Germinal center (tissue), 1 donor: Measurements from ENCODE around the gene HERC4.
"Not testable (repeated sequence)": the region's sequence is repeated elsewhere in the genome, so short reads cannot be mapped to it uniquely, and the experiment has no call there.

Experiments used
- DNase-seq: peaks from one replicate; pipeline ENCODE4 v3.0.0; 2012; ENCODE audit warnings: mixed read lengths, low spot score

Gene HERC4

DNA sequence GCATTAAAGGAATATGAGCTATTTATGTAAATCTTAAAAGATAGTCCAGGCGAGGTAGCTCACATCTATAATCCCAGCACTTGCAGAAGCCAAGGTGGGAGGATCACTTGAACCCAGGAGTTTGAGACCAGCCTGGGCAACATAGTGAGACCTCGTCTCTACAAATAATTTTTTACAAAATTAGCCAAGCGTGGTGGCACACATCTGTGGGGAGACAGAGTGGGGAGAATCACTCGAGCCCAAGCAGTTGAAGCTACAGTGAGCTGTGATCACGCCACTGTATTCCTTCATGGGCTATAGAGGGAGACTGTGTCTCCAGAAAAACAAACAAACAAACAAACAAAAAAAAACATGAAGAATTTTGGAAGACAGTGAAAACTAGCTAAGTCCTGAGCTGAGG, 28.4 kb downstream of the HERC4 start:
- no peak for DNase-seq

- no peak for DNase-seq
Observed at GRCh38 chr10:68043030-68043429, 32.1 kb downstream of the HERC4 start.

GRCh38 chr10:68032113-68032512, 43.0 kb downstream of the HERC4 start:
- no peak for DNase-seq

DNA sequence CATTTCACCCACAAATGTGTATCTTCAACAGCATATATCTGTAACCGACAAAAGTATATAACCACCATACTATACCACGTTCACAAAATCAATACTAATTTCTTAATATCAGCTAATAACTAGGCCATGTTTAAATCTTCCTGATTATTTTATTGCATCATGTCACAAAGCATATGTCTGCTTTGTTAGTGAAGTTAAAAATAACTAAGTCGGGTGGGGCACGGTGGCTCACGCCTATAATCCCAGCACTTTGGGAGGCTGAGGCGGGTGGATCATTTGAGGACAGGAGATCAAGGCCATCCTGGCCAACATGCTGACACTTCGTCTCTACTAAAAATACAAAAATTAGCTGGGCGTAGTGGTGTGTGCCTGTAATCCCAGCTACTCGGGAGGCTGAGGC, 47.7 kb downstream of the HERC4 start:
- DNase-seq = no peak

DNA sequence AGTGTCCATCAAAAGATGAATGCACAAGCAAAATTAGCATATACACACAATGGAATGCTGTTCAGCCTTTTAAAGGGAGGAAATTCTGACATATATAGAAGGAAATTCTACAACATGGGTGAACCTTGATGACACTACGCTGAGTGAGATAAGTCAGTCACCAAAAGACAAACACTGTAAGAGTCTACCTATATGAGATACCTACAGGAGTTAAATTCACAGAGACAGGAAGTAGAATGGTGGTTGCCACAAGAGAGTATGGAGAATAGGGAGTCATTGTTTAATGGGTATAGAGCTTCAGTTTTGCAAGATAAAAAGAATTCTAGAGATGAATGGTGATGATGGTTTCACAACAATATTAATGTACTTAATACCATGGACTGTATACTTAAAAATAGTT, 51.8 kb downstream of the HERC4 start:
- DNase-seq = no peak

DNA sequence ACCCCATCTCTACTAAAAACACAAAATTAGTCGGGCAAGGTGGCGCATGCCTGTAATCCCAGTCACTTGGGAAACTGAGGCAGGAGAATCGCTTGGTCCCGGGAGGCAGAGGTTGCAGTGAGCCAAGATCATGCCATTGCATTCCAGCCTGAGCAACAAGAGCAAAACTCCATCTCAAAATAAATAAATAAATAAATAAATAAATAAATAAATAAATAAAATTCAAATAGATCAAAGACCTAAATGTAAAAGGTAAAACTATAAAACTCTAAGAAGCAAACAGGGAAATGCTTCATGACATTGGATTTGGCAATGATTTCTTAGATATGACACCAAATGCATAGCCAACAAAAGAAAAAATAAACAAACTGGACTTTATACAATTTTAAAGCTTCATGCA, 52.8 kb downstream of the HERC4 start:
- DNase-seq = not testable (repeated sequence)

- peak; percentile 10 for DNase-seq
Observed at GRCh38 chr10:68016519-68016918, 58.6 kb downstream of the HERC4 start.

DNA sequence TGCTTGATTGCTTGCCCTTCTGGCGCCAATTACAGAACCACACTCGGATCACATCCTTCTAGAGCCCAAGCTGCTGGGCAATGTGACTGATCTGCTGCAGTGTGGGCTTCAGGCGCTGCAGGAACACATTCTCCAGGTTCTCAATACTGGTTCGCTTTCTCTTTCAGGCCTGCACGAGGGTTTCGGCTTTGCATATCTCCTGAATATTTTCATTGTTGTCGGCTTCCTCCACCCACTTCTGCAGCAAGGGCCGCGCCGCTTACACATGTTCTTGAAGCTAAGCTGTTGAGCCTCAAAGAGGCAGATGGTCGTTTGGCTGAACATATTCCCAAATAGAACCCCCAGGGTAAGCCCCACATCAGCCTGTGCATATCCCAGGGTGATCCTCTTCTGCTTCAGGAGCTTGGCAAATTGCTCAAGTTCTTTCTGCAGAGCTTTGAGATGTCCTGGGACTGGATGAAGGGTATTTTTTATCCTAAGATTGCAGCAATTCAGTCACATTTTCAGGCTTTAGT, 64.6 kb downstream of the HERC4 start:
- DNase-seq = no peak

- no peak for DNase-seq
Observed at GRCh38 chr10:68007356-68007755, 67.7 kb downstream of the HERC4 start.

GRCh38 chr10:68001539-68001938, 73.5 kb downstream of the HERC4 start:
- no peak for DNase-seq

GRCh38 chr10:68001000-68001399, 74.1 kb downstream of the HERC4 start:
- no peak for DNase-seq

DNA sequence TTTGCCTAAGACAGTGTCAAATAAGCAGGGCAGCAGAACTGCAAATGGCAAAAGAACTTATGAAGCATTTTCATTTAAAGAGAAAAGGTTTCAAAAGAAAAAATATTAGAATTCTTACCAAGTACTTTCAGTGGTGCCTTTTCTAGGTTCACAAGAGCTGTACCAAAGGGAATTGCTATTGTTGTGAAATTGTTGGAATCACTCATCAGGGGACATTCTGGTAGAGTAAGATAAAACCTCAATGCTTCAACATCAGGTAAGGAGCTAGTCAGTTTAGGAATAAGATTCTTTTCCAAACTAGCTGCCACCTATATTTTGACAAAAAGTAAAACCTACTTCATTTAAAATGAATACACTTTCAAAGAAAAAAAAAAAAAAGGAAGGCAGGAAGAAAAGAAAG, 85.0 kb downstream of the HERC4 start:
- DNase-seq = no peak

GRCh38 chr10:67988606-67989005, 86.5 kb downstream of the HERC4 start:
- no peak for DNase-seq

DNA sequence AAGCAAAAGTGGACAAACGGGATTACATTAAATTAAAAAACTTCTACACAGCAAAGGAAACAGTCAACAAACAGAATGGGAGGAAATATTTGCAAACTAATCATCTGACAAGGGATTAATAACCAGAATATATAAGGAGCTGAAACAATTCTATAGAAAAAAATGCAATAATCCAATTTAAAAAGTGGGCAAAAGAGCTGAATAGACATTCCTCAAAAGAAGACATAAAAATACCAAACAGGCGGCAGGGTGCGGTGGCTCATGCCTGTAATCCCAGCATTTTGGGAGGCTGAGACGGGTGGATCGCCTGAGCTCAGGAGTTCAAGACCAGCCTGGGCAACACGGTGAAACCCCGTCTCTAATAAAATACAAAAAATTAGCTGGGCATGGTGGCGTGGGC, 92.5 kb downstream of the HERC4 start:
- not testable (repeated sequence) for DNase-seq

GRCh38 chr10:67978749-67979148, 96.3 kb downstream of the HERC4 start:
- DNase-seq = no peak

GRCh38 chr10:67977251-67977650, 97.8 kb downstream of the HERC4 start:
- DNase-seq = no peak

DNA sequence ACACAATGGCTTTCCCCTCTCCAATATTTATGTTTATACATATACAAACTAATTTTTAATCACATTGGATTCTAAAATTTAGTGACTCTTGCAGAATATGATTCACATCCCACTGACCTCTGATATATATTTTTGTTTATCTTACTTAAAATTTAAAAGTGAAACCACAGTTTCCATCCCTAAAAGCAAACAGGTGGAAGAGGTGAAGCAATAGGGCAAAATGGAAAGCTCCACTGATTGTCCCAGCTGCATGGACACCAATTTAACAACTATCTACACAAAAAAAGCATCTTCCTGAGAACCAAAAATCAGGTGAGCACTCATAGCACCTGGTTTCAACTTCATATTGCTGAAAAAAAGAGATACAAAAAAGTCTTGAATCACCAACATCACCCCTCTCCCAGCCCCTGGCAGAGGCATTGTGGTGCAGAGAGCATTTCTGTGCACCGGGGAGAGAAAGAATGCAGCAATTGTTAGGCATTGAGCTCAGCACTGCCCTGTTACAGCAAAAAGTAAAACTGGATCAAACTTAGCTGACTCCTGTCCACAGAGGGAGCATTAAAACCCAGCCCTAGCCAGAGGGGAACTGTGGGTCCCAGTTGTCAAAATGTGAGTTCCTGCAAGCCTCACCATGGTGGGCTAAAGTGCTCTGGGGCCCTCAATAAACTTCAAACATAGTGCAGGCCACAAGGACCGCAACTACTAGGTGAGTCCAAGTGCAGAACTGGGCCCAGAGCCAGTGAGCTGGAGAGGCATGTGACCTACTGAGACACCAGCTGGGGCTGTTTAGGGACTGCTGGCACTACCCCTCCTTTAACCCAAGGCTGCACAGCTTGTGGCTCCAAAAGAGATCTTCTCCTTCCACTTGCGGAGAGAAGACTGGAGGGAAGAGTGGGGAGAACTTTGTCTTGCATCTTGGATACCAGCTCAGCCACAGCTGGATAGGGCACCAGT, 98.5 kb downstream of the HERC4 start:
- no peak for DNase-seq

DNA sequence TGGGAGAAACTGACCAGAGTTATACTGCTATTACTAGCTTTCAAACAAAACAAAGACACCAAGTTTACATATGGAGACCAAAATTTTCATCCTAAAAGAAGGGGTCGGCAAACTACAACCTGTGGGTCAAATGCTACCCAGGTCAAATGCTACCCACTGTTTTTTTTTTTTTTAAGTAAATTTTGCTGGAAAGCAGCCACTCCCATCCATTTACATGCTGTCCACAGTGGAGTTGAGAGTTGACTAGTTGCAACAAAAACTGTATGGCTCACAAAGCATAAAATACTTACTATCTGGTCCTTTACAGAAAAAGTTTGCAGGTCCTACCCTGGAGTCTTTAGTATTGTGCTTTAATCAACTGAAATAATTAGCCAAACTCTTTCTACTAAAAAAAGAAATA, 99.2 kb downstream of the HERC4 start:
- DNase-seq = no peak

- DNase-seq = no peak
Observed at GRCh38 chr10:67971311-67971710, 103.8 kb downstream of the HERC4 start.

DNA sequence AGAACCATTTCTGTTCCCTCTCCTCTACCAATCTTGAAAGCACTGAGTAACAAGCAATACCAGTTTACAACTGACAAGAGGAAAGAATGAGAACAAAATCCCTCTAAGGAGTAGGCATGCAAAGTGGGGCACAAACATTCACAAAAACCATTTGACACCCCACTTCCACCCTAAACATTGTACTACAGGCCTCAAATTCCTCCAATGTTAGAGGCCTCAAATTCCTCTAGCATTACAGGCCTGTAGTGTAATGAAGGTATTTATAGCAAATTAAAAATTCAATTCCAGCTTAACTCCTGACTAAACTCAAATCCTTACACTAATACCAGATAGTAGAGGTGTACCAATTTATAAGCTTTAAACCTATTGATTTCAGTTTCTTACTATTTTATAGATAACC, 105.2 kb downstream of the HERC4 start:
- DNase-seq = no peak

DNA sequence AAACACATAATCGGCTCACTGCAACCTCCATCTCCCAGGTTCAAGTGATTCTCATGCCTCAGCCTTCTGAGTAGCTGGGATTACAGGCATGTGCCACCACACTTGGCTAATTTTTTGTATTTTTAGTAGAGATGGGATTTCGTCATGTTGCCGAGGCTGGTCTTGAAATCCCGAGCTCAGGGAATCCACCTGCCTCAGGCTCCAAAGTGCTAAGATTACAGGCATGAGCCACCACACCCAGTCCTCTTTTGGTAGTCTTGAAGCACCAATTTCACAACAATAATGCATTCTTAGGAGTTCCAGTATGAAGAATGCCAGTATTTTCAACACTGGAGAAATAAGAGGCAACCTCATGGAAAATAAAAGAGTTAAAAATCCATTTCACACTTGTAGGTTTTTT, 109.0 kb downstream of the HERC4 start:
- not testable (repeated sequence) for DNase-seq

DNA sequence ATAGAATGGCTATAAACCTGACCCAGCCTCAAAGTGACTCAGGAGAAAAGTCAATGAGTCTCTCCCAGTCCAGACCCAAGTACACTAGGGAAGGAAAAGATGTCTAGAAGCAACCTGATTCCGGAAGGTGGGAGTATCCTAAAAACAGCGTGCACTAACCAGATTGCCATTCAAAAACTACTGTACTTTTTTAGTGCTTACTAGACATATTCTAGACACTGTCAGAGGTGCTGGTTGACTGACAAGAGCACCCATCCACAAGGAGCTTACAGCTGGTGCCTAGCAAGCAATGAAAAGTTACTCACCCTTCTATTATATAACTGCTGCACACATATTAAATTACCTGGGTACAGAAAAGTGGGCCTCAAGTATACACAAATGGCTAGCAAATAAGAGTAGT, 109.6 kb downstream of the HERC4 start:
- no peak for DNase-seq

DNA sequence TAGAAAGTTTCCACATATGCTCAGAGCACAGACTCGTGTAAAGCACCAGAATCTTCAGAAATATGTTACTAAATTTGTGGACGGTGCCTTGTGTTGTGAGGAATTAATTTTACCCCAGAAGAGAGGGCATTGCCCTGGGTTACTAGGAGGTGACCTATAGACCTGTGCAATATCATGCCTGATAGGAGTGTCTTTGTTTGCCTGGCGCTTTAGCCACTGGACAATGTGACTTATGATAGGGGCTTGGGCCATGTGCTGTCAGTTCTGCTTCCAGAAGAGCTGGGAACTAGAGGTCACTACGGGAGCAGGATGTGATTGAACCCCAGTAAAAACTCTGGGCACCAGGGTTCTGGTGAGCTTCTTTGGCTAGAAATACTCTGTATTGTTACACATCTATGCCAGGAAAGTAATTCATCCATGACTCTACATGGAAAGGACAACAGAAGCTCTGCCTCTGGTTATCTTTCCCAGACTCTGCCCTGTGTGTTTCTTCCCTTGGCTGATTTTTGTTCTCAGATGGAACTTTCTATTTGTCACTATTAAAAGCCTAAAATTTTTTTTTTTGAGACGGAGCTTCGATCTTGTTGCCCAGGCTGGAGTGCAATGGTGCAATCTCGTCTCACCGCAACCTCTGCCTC, 115.1 kb downstream of the HERC4 start:
- no peak for DNase-seq
